A549 (cell line): ENCODE data around the gene LUZP1.

Experiments used
- EHMT2 ChIP-seq: fragments of 200-600 bp; sonication (generic); IDR thresholded peaks from 2 replicates; pipeline ENCODE4 v1.6.1; 2016; ENCODE audit warnings: antibody characterized with exemption, low read depth, mild to moderate bottlenecking, moderate library complexity
- EP300 ChIP-seq, 2 experiments: fragments of >200 bp; sonication (Bioruptor Twin); formaldehyde crosslinking; IDR thresholded peaks; 2 replicates in 1 of 2; 3 replicates in 1 of 2; pipeline ENCODE4 v1.6.1; 2016 to 2017
- FOSL2 ChIP-seq, 2 experiments: fragments of 450-650 bp in 1 of 2; fragments of >200 bp in 1 of 2; sonication (Bioruptor Twin) in 1 of 2; formaldehyde crosslinking; IDR thresholded peaks; 2 replicates each; pipeline versions ENCODE4 v1.5.0 to v1.6.1; 2016 to 2020; ENCODE audit warnings: mild to moderate bottlenecking in 1 of 2, moderate library complexity in 1 of 2
- HEYL ChIP-seq: fragments of 250-450 bp; sonication (Bioruptor Pico); IDR thresholded peaks from 2 replicates; pipeline ENCODE4 v1.8.0; 2021; ENCODE audit warnings: mild to moderate bottlenecking, moderate library complexity
- JUN ChIP-seq, 2 experiments: fragments of >200 bp; sonication (Bioruptor Twin); formaldehyde crosslinking; IDR thresholded peaks; 2 replicates in 1 of 2; 3 replicates in 1 of 2; pipeline ENCODE4 v1.6.1; 2016 to 2017
- POLR2A ChIP-seq: IDR thresholded peaks from 2 replicates; pipeline ENCODE4 v1.6.1; 2012; ENCODE audit warnings: mild to moderate bottlenecking, low read length
- RFX5 ChIP-seq: fragments of 450-650 bp; IDR thresholded peaks from 2 replicates; pipeline ENCODE4 v1.7.1; 2014; ENCODE audit warnings: antibody characterized with exemption, mild to moderate bottlenecking, moderate library complexity
- ZSCAN20 ChIP-seq: fragments of 250-450 bp; sonication (Bioruptor Pico); IDR thresholded peaks from 2 replicates; pipeline ENCODE4 v1.8.0; 2022; ENCODE audit warnings: mild to moderate bottlenecking, moderate library complexity
- TF ChIP-seq, protein P1 (sequence below): fragments of >200 bp; sonication (Bioruptor Twin); formaldehyde crosslinking; IDR thresholded peaks from 3 replicates; pipeline ENCODE4 v1.5.1; 2016
- TF ChIP-seq, protein P2 (sequence below): fragments of 250-450 bp; sonication (Bioruptor Pico); IDR thresholded peaks from 2 replicates; pipeline ENCODE4 v1.5.0; 2021; ENCODE audit warnings: mild to moderate bottlenecking, moderate library complexity, borderline replicate concordance
- TF ChIP-seq, protein P3 (sequence below): IDR thresholded peaks from 2 replicates; pipeline ENCODE4 v1.6.1; 2012
- TF ChIP-seq, protein P4 (sequence below): fragments of 450-650 bp; IDR thresholded peaks from 2 replicates; pipeline ENCODE4 v1.6.1; 2014; ENCODE audit warnings: antibody characterized with exemption
- TF ChIP-seq, protein P5 (sequence below): IDR thresholded peaks from 2 replicates; pipeline ENCODE4 v1.6.1; 2012

DNA sequence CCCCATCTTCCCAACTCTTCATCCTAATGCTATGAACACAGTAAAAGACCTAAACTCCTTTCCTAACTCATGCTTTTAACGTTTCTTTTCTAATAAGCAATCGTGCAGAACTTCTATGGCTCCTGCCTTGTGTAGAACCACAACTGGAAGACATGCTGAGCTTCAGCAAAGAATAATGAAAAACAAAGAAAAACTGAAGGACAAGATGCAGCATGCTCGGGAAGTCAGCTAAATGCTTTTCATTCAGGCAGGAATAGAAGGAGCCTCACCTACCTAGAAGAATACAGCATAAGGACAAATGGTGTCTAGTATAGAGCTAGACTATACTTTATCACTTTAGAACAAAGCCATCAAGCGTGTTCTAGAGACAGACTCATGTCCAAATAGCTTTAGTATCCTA, 45.9 kb downstream of the LUZP1 start:
- TF ChIP-seq, protein P1, sequence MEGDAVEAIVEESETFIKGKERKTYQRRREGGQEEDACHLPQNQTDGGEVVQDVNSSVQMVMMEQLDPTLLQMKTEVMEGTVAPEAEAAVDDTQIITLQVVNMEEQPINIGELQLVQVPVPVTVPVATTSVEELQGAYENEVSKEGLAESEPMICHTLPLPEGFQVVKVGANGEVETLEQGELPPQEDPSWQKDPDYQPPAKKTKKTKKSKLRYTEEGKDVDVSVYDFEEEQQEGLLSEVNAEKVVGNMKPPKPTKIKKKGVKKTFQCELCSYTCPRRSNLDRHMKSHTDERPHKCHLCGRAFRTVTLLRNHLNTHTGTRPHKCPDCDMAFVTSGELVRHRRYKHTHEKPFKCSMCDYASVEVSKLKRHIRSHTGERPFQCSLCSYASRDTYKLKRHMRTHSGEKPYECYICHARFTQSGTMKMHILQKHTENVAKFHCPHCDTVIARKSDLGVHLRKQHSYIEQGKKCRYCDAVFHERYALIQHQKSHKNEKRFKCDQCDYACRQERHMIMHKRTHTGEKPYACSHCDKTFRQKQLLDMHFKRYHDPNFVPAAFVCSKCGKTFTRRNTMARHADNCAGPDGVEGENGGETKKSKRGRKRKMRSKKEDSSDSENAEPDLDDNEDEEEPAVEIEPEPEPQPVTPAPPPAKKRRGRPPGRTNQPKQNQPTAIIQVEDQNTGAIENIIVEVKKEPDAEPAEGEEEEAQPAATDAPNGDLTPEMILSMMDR: no peak
- no peak for TF ChIP-seq POLR2A
- TF ChIP-seq HEYL (CRISPR knock-in tag): no peak
- no peak for TF ChIP-seq EP300 (IDR thresholded peaks at IDR 0.05)
- TF ChIP-seq FOSL2 (IDR thresholded peaks at IDR 0.05): no peak
- TF ChIP-seq FOSL2 (CRISPR knock-in tag; IDR thresholded peaks at IDR 0.05): no peak
- no peak for TF ChIP-seq JUN (IDR thresholded peaks at IDR 0.05)
- TF ChIP-seq, protein P2, sequence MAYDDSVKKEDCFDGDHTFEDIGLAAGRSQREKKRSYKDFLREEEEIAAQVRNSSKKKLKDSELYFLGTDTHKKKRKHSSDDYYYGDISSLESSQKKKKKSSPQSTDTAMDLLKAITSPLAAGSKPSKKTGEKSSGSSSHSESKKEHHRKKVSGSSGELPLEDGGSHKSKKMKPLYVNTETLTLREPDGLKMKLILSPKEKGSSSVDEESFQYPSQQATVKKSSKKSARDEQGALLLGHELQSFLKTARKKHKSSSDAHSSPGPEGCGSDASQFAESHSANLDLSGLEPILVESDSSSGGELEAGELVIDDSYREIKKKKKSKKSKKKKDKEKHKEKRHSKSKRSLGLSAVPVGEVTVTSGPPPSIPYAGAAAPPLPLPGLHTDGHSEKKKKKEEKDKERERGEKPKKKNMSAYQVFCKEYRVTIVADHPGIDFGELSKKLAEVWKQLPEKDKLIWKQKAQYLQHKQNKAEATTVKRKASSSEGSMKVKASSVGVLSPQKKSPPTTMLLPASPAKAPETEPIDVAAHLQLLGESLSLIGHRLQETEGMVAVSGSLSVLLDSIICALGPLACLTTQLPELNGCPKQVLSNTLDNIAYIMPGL: no peak
- TF ChIP-seq, protein P3, sequence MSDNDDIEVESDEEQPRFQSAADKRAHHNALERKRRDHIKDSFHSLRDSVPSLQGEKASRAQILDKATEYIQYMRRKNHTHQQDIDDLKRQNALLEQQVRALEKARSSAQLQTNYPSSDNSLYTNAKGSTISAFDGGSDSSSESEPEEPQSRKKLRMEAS: no peak
- TF ChIP-seq, protein P4, sequence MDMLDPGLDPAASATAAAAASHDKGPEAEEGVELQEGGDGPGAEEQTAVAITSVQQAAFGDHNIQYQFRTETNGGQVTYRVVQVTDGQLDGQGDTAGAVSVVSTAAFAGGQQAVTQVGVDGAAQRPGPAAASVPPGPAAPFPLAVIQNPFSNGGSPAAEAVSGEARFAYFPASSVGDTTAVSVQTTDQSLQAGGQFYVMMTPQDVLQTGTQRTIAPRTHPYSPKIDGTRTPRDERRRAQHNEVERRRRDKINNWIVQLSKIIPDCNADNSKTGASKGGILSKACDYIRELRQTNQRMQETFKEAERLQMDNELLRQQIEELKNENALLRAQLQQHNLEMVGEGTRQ: no peak
- no peak for TF ChIP-seq EHMT2
- TF ChIP-seq, protein P5, sequence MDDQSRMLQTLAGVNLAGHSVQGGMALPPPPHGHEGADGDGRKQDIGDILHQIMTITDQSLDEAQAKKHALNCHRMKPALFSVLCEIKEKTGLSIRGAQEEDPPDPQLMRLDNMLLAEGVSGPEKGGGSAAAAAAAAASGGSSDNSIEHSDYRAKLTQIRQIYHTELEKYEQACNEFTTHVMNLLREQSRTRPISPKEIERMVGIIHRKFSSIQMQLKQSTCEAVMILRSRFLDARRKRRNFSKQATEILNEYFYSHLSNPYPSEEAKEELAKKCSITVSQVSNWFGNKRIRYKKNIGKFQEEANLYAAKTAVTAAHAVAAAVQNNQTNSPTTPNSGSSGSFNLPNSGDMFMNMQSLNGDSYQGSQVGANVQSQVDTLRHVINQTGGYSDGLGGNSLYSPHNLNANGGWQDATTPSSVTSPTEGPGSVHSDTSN: no peak
- no peak for TF ChIP-seq RFX5
- TF ChIP-seq ZSCAN20: no peak
